Karpas-422 (cell line): ENCODE data around the gene MED12L. TPM values are rescaled to one million over a fixed set of nuclear protein-coding genes. Genes with fewer than 3 reads are reported as not detected.

Source experiments
- DNase-seq: peaks from one replicate; pipeline ENCODE4 v3.0.0-alpha.2; 2015
- H2AFZ ChIP-seq: fragments of 200-600 bp; sonication (generic); 2 replicates; pipeline ENCODE4 v1.6.1; 2014; ENCODE audit warnings: antibody characterized with exemption, low read length, mixed read lengths
- H3K27ac ChIP-seq: fragments of 200-600 bp; sonication (generic); 2 replicates; pipeline ENCODE4 v1.5.1; 2014; ENCODE audit warnings: mild to moderate bottlenecking, low read length, moderate library complexity
- H3K27me3 ChIP-seq: fragments of 200-600 bp; sonication (generic); 2 replicates; pipeline ENCODE4 v1.6.1; 2014; ENCODE audit warnings: low read length, mixed read lengths
- H3K36me3 ChIP-seq: fragments of 200-600 bp; sonication (generic); 2 replicates; pipeline ENCODE4 v1.6.1; 2014; ENCODE audit warnings: low read length, mixed read lengths; ENCODE audit not compliant: insufficient read depth
- H3K4me1 ChIP-seq: fragments of 200-600 bp; sonication (generic); 2 replicates; pipeline ENCODE4 v1.6.1; 2014; ENCODE audit warnings: mild to moderate bottlenecking, low read length, mixed read lengths
- H3K4me2 ChIP-seq: fragments of 200-600 bp; sonication (generic); 2 replicates; pipeline ENCODE4 v1.6.1; 2014; ENCODE audit warnings: low read length, low read depth, mild to moderate bottlenecking; ENCODE audit not compliant: poor library complexity, severe bottlenecking
- H3K4me3 ChIP-seq: fragments of 200-600 bp; sonication (generic); 2 replicates; pipeline ENCODE4 v1.5.1; 2014; ENCODE audit warnings: mild to moderate bottlenecking, antibody characterized with exemption, low read length, mixed read lengths
- H3K79me2 ChIP-seq: fragments of 200-600 bp; sonication (generic); 2 replicates; pipeline ENCODE4 v1.6.1; 2014; ENCODE audit warnings: mild to moderate bottlenecking, low read length, mixed read lengths
- H3K9ac ChIP-seq: fragments of 200-600 bp; sonication (generic); 2 replicates; pipeline ENCODE4 v1.6.0; 2014; ENCODE audit warnings: low read length
- H3K9me2 ChIP-seq: fragments of 200-600 bp; sonication (generic), shearing (Covaris generic); replicated peaks from 2 replicates; pipeline ENCODE4 v1.6.0; 2014; ENCODE audit warnings: mild to moderate bottlenecking, low read length, moderate library complexity; ENCODE audit not compliant: insufficient read depth
- H3K9me3 ChIP-seq: fragments of 300-700, 200-600 bp; sonication (generic); 2 replicates; pipeline ENCODE4 v1.6.1; 2014; ENCODE audit warnings: low read length, mixed read lengths
- H4K20me1 ChIP-seq: fragments of 200-600 bp; sonication (generic); 2 replicates; pipeline ENCODE4 v1.6.1; 2014; ENCODE audit warnings: mild to moderate bottlenecking, antibody characterized with exemption, low read length, low read depth; ENCODE audit not compliant: insufficient read depth
- total RNA-seq: library from RNA; depleted of rRNA; stranded (reverse); fragments of >200 nt; shearing (Covaris generic); gene quantifications from 2 replicates; pipeline ENCODE4 v1.2.3, GENCODE V29; 2014; ENCODE audit warnings: low replicate concordance

The MED12L gene
- total RNA-seq, 1 experiment from 2014 or later, result 2.4 TPM

GRCh38 chr3:151425627-151426340 is 340.3 kb downstream of the MED12L start:
- Histone ChIP-seq H3K9me3 (no peaks in the 10 kb centered on the region), H3K4me1 (peaks cover 87% of the 10 kb centered on the region), H3K79me2 (no peaks in the 10 kb centered on the region), H3K27ac (peak overlapping the region; percentile 93), H2AFZ (peak overlapping the region; percentile 71), H3K9ac (peak overlapping the region; percentile 46), H3K9me2 (no peaks in the 10 kb centered on the region), H4K20me1 (no peaks in the 10 kb centered on the region), H3K36me3 (no peaks in the 10 kb centered on the region), H3K27me3 (no peaks in the 10 kb centered on the region), H3K4me2 (peak overlapping the region; percentile 58), H3K4me3 (no peak overlapping the region)
- no peak for DNase-seq

- Histone ChIP-seq H3K9me2 (no peaks in the 10 kb centered on the region), H3K9ac (peak overlapping the region; percentile 46), H3K79me2 (no peaks in the 10 kb centered on the region), H3K27ac (peak overlapping the region; percentile 93), H3K4me1 (peaks cover 92% of the 10 kb centered on the region), H3K4me3 (no peak overlapping the region), H3K27me3 (no peaks in the 10 kb centered on the region), H4K20me1 (no peaks in the 10 kb centered on the region), H2AFZ (peak overlapping the region; percentile 71), H3K36me3 (no peaks in the 10 kb centered on the region), H3K4me2 (peak overlapping the region; percentile 58), H3K9me3 (no peaks in the 10 kb centered on the region)
- peak; percentile 87 for DNase-seq
Observed at GRCh38 chr3:151426341-151426657, 340.8 kb downstream of the MED12L start.

DNA sequence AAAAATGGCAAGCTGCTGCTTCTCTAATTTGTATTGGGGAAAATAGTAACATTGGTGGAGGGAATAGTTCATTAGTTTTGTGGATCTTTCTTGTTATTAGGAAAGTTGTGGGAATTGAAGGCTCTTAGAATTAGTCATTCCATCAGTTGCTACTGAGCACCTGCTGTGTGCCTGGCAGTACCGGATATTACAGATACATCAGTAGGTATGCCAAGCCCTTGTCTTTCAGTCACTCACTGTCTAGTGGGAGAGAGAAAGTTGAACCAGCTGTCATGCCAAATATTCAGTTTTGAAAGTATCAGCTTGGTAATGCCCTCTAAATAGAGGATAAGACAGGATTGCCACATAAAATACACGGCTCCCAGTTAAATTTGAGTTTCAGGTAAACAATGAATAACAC is 342.9 kb downstream of the MED12L start:
- H3K4me3 ChIP-seq, result no peak overlapping the region
- no peaks in the 10 kb centered on the region for H3K27me3 ChIP-seq
- H2AFZ ChIP-seq, result no peak overlapping the region
- H3K79me2 ChIP-seq, result no peaks in the 10 kb centered on the region
- H3K9me3 ChIP-seq, result no peaks in the 10 kb centered on the region
- no peaks in the 10 kb centered on the region for H3K36me3 ChIP-seq
- peaks cover 100% of the 10 kb centered on the region for H3K4me1 ChIP-seq
- H3K9ac ChIP-seq, result no peak overlapping the region
- H4K20me1 ChIP-seq, result no peaks in the 10 kb centered on the region
- H3K9me2 ChIP-seq, result no peaks in the 10 kb centered on the region
- peak overlapping the region; percentile 93 for H3K27ac ChIP-seq
- no peak overlapping the region for H3K4me2 ChIP-seq
- no peak for DNase-seq

GRCh38 chr3:151430821-151431484 is 345.5 kb downstream of the MED12L start:
- Histone ChIP-seq H3K79me2 (no peaks in the 10 kb centered on the region), H3K4me1 (peaks cover 100% of the 10 kb centered on the region), H4K20me1 (no peaks in the 10 kb centered on the region), H3K9me3 (no peaks in the 10 kb centered on the region), H3K36me3 (no peaks in the 10 kb centered on the region), H3K27me3 (no peaks in the 10 kb centered on the region), H3K9me2 (no peaks in the 10 kb centered on the region), H3K27ac (peak overlapping the region; percentile 93), H2AFZ (peak overlapping the region; percentile 12; the same call in 1 of the 2 replicates), H3K4me2 (peak overlapping the region; percentile 80), H3K4me3 (no peak overlapping the region), H3K9ac (peak overlapping the region; percentile 37)
- DNase-seq, result no peak

DNA sequence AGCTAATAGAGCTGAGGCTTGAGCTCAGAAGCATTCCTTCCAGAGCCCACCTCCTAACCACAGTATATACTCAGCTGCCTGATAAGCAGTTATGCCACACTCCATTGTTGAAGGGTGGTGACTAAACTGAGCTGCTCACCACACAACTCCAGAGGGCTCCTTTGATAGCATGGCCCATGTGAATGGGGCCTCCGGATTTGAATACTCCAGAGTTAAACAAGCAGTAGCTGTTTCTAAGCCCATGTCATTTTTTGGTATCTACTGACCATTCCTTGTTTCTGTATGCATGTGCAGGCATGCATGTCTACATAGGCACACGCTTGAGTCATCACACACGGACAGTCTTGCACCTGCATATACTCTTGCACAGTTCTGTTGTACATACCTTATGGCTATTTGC is 346.5 kb downstream of the MED12L start:
- H2AFZ ChIP-seq, result no peak overlapping the region
- no peaks in the 10 kb centered on the region for H4K20me1 ChIP-seq
- peak overlapping the region; percentile 93 for H3K27ac ChIP-seq
- DNase-seq, result peak; percentile 90
- peaks cover 98% of the 10 kb centered on the region for H3K4me1 ChIP-seq
- no peaks in the 10 kb centered on the region for H3K9me2 ChIP-seq
- H3K9me3 ChIP-seq, result no peaks in the 10 kb centered on the region
- H3K36me3 ChIP-seq, result no peaks in the 10 kb centered on the region
- H3K9ac ChIP-seq, result peak overlapping the region; percentile 37
- H3K27me3 ChIP-seq, result no peaks in the 10 kb centered on the region
- peak overlapping the region; percentile 80 for H3K4me2 ChIP-seq
- H3K4me3 ChIP-seq, result peak overlapping the region; percentile 1; the same call in 1 of the 2 replicates
- H3K79me2 ChIP-seq, result no peaks in the 10 kb centered on the region

- Histone ChIP-seq H3K4me3 (peak overlapping the region; percentile 3), H3K36me3 (no peaks in the 10 kb centered on the region), H3K4me2 (peak overlapping the region; percentile 80), H3K9me2 (no peaks in the 10 kb centered on the region), H3K9me3 (no peaks in the 10 kb centered on the region), H3K27ac (peak overlapping the region; percentile 93), H3K27me3 (no peaks in the 10 kb centered on the region), H3K79me2 (no peaks in the 10 kb centered on the region), H4K20me1 (no peaks in the 10 kb centered on the region), H3K9ac (peak overlapping the region; percentile 37), H2AFZ (peak overlapping the region; percentile 8; the same call in 1 of the 2 replicates), H3K4me1 (peaks cover 91% of the 10 kb centered on the region)
- peak; percentile 66 for DNase-seq
Observed at GRCh38 chr3:151432616-151433372, 347.3 kb downstream of the MED12L start.

- Histone ChIP-seq H2AFZ (no peak overlapping the region), H3K79me2 (no peaks in the 10 kb centered on the region), H3K9ac (peak overlapping the region; percentile 52), H3K4me3 (peak overlapping the region; percentile 46), H3K27me3 (no peaks in the 10 kb centered on the region), H3K36me3 (no peaks in the 10 kb centered on the region), H3K4me2 (peak overlapping the region; percentile 80), H3K4me1 (peaks cover 87% of the 10 kb centered on the region), H3K27ac (peak overlapping the region; percentile 93), H3K9me3 (no peaks in the 10 kb centered on the region), H4K20me1 (no peaks in the 10 kb centered on the region), H3K9me2 (no peaks in the 10 kb centered on the region)
- peak; percentile 91 for DNase-seq
Observed at GRCh38 chr3:151434151-151434890, 348.9 kb downstream of the MED12L start.
